NT2/D1 (cell line): ENCODE results near the gene XYLT1.

ENCODE experiments used
- SUZ12 ChIP-seq: IDR thresholded peaks from 2 replicates; pipeline ENCODE4 v1.6.1; 2011; ENCODE audit not compliant: insufficient read length, insufficient read depth; ENCODE audit errors: extremely low read depth
- YY1 ChIP-seq: IDR thresholded peaks from 2 replicates; pipeline ENCODE4 v1.6.1; 2011; ENCODE audit not compliant: insufficient read length, insufficient read depth
- ZNF274 ChIP-seq: IDR thresholded peaks from 2 replicates; pipeline ENCODE4 v1.6.1; 2011; ENCODE audit warnings: mild to moderate bottlenecking, low read depth, low read length

DNA sequence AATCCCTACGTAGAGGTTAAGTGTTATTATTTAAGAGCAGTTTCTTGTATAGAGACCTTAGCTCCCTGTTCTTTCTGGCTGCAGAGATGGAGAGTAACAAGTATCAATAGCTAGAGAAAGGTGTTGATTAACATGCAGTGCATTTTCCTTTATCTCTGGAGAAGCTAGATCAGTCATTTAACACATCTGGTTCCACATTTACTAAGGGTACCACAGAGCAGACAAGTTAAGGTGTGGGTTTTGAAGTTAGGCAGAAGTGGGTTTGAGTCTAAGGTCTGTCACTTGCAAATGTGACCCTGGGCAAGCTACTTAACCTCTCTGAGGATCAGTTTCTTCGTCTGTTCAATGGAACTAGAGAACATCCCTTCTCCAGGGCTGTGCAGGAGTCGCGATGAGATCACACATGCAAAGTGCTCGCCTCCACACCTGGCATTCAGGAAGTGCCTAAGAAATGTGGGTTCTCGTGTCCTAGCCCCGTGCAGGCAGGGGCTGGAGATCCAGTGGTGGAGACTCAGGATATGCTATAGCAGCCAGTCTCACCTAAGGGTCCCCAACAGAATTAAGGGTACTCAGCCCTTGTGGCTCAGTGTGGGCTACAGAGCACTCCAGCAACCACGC lies 224.4 kb downstream of the XYLT1 start:
- no peak for TF ChIP-seq SUZ12
- no peak for TF ChIP-seq YY1
- no peak for TF ChIP-seq ZNF274
